CD1c-positive myeloid dendritic cell (primary cell): Measurements from ENCODE around the gene MED15.

Experiments used
- DNase-seq: peaks from one replicate; pipeline ENCODE4 v3.0.0-alpha.2; 2016; ENCODE audit errors: extremely low spot score

MED15 gene

GRCh38 chr22:20551805-20552442, 44.5 kb downstream of the MED15 start:
- DNase-seq = no peak

- DNase-seq = no peak
Measured at GRCh38 chr22:20552443-20553401, 45.3 kb downstream of the MED15 start.

GRCh38 chr22:20553947-20554741, 46.7 kb downstream of the MED15 start:
- DNase-seq = no peak

DNA sequence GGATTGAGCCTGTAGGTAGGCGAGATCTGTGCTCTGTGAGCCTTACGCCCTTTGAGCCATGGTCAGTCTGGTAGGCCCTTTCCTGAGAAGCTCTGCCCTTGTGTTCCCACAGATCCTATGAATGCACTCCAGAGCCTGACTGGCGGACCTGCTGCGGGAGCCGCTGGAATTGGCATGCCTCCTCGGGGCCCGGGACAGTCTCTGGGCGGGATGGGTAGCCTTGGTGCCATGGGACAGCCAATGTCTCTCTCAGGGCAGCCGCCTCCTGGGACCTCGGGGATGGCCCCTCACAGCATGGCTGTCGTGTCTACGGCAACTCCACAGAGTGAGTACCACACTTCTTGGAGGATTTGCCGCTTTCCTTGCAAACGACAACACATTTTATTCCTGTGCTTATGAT, 47.4 kb downstream of the MED15 start:
- DNase-seq = no peak

- DNase-seq = no peak
Measured at GRCh38 chr22:20558534-20558933, 51.1 kb downstream of the MED15 start.

DNA sequence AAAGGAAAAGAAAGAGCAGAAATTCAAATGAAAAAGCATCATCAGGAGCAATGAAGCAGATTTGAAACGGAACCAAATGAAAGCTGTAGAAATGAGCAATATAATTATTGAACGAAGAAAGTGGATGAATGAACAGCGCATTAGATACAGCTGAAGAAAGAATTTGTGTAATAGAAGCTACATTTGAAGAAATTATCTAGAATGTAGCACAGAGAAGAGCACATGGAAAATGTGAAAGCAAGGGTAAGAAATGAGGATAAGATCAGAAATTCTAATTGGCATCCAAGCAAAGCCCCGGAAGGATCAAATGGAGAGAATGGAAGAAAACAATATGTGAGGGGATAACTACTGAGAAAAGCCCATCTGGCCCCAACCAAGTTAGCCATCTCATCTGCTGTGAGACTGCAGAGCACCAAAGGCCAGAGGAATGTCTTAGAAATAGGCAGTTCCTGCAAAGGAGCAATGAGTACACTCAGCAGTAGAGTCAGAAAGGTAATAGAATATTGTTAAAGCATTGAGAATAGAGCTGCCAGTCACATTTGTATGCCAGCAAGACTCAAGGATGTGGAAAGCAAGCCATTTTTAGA, 51.9 kb downstream of the MED15 start:
- DNase-seq = no peak

- DNase-seq = no peak
Measured at GRCh38 chr22:20560716-20561115, 53.3 kb downstream of the MED15 start.

- DNase-seq = no peak
Measured at GRCh38 chr22:20561882-20562281, 54.5 kb downstream of the MED15 start.

DNA sequence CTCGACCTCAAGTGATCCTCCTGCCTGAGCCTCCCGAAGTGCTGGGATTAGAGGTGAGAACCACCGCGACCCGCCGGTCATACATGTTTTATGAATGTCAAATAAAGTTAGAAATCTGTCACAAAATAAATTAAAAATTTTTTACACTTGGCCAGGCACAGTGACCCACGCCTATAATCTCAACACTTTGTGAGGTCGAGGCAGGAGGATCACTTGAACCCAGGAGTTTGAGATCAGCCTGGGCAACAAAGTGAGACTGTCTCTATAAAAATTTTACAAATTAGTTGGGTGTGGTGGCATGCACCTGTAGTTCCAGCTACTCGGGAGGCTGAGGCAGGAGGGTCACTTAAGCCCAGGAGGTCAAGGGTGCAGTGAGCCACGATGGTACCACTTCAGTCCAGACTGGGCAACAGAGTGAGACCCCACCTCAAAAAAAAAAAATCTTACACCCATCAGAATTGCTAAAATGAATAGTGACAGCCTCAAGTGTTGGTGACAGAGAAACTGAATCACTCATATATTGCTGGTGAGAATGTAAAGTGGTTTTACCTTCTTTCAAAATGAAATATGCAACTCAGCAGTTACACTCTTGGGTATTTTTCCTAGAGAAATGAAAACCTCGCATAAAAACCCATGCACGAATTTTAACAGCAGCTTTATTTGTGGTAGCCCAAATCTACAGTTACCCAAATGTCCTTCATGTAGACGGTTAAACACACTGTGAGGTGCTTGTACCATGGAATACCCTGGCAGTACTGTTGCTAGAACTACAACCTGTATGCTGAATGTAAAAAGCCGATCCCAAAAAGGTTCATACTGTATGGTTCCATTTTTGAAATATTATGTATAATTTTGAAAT, 55.4 kb downstream of the MED15 start:
- DNase-seq = no peak

- no peak for DNase-seq
Measured at GRCh38 chr22:20563466-20563906, 56.1 kb downstream of the MED15 start.

GRCh38 chr22:20563941-20564371, 56.5 kb downstream of the MED15 start:
- DNase-seq = no peak

GRCh38 chr22:20565079-20565734, 57.8 kb downstream of the MED15 start:
- no peak for DNase-seq

DNA sequence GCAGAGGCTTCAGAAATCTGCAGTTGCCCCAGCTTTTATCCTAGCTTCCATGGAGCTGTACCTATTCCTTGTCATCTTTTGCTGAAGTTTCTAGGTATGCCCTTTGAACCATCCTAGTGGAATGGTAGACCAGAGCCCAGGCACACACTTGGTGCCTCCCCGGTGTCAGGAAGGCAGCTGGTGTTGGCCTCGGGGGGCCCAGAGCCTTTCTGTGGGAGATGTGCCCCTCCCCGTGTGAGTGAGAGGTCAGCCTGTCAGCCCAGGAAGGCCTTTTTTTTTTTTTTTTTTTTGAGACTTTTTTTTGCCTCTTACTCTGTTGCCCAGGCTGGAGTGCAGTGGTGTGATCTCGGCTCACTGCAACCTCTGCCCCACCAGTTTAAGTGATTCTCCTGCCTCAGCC, 58.4 kb downstream of the MED15 start:
- DNase-seq = no peak

DNA sequence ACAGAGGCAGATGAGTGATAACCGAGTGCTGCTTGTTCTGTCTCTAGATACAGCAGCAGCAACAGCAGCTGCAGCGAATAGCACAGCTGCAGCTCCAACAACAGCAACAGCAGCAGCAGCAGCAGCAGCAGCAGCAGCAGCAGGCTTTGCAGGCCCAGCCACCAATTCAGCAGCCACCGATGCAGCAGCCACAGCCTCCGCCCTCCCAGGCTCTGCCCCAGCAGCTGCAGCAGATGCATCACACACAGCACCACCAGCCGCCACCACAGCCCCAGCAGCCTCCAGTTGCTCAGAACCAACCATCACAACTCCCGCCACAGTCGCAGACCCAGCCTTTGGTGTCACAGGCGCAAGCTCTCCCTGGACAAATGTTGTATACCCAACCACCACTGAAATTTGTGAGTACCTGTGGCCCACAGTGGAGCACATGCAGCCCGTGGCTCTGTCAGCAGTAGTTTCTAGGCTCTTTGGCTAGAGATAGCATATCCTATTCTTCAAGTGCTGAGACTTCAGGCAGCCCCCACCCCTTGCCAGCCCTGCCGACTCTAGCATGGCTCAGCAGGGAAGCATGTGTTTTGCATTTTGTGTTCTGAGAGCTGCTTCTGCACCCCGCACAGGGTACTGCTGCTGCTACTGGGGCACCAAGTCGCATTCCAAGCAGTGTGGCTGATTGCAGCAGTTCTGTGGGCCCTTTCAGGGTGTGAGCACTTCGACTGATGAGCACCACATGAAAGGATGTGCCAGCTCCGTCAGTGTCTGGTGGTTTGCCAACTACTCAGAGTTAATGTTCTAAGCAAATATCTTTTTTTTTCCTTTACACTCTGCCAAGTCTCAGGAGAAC, 59.2 kb downstream of the MED15 start:
- peak; percentile 23 for DNase-seq

GRCh38 chr22:20567371-20567847, 60.0 kb downstream of the MED15 start:
- no peak for DNase-seq

DNA sequence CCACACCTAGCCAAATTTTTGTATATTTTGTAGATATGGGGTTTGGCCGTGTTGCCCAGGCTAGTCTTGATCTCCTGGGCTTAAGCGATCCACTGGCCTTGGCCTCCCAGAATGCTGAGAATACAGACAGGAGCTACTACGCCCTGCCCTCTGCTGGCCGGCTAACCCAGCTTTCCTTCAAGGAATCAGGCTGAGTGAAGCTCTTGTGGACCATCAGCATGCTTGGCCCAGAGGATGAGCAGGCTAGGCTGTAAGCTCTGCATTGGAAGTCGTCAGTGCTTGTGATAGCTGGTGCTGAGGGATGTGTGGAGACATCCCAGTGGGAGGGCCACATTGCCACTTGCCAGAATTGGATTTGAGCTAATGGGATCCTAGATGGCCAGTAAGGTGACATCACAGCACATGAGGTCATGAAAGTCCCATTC, 60.6 kb downstream of the MED15 start:
- DNase-seq = no peak

DNA sequence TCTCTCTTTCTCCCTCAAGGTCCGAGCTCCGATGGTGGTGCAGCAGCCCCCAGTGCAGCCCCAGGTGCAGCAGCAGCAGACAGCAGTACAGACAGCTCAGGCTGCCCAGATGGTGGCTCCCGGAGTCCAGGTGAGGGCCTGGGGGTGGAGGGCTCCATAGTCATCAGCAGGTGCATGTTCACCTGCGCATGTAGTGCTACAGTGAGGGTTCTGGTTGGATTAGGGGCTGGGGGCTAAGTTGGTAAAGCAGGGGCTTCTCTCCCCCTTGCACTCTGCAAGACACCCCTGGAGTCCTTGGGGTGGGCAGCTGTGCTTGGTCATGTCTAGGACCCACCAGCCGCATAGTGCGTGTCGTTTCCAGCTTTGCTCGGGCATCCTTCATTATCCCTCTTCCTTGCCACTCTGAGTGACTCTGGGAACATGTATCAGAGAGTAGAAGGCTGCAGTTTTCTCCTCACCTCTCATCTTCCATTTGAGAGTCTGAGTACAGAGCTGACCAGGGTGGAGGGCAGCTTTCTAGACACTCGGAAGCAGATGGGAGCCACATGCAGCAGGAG, 61.2 kb downstream of the MED15 start:
- no peak for DNase-seq

DNA sequence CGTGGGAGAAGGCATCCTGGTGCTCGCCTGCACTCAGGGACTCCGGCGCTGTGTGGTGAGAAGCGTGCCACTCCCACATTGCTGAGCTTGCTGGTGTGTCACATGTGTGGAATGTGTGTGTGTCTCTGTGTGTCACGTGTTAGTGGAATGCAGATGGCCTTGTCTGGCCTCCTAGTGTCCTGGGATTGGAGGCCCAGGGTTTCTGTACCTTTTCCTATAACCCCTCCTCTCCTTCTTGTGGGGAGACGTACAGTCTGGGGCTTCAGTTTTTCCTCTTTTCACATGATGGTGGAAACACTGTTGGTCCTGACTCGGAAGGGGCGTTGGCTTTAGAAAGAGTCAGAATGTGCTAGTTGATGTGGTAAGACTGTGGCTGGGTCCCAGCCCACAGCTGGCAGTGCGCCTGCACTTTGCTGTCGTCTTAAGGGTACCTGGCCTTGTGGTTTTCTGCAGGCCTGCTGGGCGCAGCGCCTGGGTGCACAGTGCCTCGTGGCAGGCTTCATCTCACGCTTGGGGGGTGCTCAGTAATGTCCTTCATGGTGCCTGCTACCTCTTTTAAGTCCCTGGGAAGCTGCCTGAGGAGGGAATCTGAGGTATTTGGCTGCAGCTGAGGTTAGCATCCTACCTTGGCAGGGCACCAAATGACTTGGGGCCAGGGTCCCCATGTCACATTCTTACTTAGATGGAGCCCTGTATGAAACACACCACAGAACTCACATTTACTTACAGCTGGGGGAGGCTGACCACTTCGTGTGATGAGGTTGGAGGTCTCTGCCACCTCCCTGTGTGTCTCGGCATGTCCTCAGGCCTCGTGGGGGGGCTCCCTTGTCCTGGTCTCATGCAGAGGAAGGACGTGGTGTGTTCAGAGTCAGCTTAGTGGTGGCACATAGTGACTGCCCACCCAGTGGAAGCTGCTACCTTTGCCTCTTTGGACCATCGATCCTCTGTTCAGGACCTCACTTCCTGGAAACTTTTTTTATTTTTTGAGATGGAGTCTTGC, 61.9 kb downstream of the MED15 start:
- peak; percentile 50 for DNase-seq
